Suprapubic skin (tissue), 4 donors: ENCODE data around the gene CISH. TPM values are rescaled to one million over a fixed set of nuclear protein-coding genes. Genes with fewer than 3 reads are reported as not detected.

Experiments used
- DNase-seq, 2 donors: peaks; one replicate each; pipeline ENCODE4 v3.0.0-alpha.2; 2019; ENCODE audit warnings: low spot score in 2 of 2
- H3K27ac ChIP-seq: fragments of 200-600 bp; sonication (generic); one replicate; pipeline ENCODE4 v1.5.1; 2019
- H3K27me3 ChIP-seq: fragments of 200-600 bp; sonication (generic); one replicate; pipeline ENCODE4 v1.5.1; 2019
- H3K36me3 ChIP-seq: fragments of 200-600 bp; sonication (generic); one replicate; pipeline ENCODE4 v1.5.1; 2019
- H3K4me1 ChIP-seq: fragments of 200-600 bp; sonication (generic); one replicate; pipeline ENCODE4 v1.5.1; 2019
- H3K4me3 ChIP-seq: fragments of 200-600 bp; sonication (generic); one replicate; pipeline ENCODE4 v1.5.1; 2019; ENCODE audit warnings: mild to moderate bottlenecking
- H3K9me3 ChIP-seq: fragments of 200-600 bp; sonication (generic); one replicate; pipeline ENCODE4 v1.5.1; 2019
- CTCF ChIP-seq, 2 donors: fragments of 200-600 bp in 1 of 2; fragments of 450-650 bp in 1 of 2; sonication (generic) in 1 of 2; IDR thresholded peaks; one replicate each; pipeline ENCODE4 v1.5.1; 2016 to 2019; ENCODE audit warnings: antibody characterized with exemption in 2 of 2, mild to moderate bottlenecking in 1 of 2, moderate library complexity in 1 of 2
- EP300 ChIP-seq: sonication (generic); formaldehyde crosslinking; IDR thresholded peaks from one replicate; pipeline ENCODE4 v1.6.1; 2017; ENCODE audit warnings: antibody characterized with exemption
- POLR2A ChIP-seq, 2 donors: fragments of 450-650 bp; IDR thresholded peaks; one replicate each; pipeline ENCODE4 v1.6.1; 2017; ENCODE audit warnings: antibody characterized with exemption in 2 of 2, mild to moderate bottlenecking in 2 of 2, moderate library complexity in 2 of 2
- POLR2AphosphoS5 ChIP-seq, 3 donors: sonication (generic); formaldehyde crosslinking; IDR thresholded peaks; one replicate each; pipeline ENCODE4 v1.6.1; 2017; ENCODE audit warnings: antibody characterized with exemption in 3 of 3
- WGBS: methylation state at CpG from one replicate; pipeline ENCODE4 v1.1.5; 2018; 5-methylcytosine and 5-hydroxymethylcytosine counted together
- total RNA-seq, 4 donors: library from RNA; depleted of rRNA; stranded (reverse); fragments of >200 nt; gene quantifications; one replicate each; pipeline ENCODE4 v1.1.0, GENCODE V29; 2016

Gene CISH
- total RNA-seq, 4 donors from 2014 or later, result 12.8 to 20.5 (median 14.7) TPM

GRCh38 chr3:50632450-50632849 is 20.9 kb upstream of the CISH start:
- no peaks in the 10 kb centered on the region for H3K36me3 ChIP-seq
- H3K4me1 ChIP-seq, result peaks cover 49% of the 10 kb centered on the region
- H3K27me3 ChIP-seq, result no peaks in the 10 kb centered on the region
- no peaks in the 10 kb centered on the region for H3K9me3 ChIP-seq
- no peak overlapping the region for H3K4me3 ChIP-seq
- WGBS, result 27% methylated on average over 5 of the region's 5 CpGs
- DNase-seq, result no peak
- H3K27ac ChIP-seq, result peak overlapping the region; percentile 25
- TF ChIP-seq CTCF (IDR thresholded peaks at IDR 0.05) (no peak), POLR2A (IDR thresholded peaks at IDR 0.05) (no peak), EP300 (no peak), POLR2AphosphoS5 (IDR thresholded peaks at IDR 0.05) (no peak)

DNA sequence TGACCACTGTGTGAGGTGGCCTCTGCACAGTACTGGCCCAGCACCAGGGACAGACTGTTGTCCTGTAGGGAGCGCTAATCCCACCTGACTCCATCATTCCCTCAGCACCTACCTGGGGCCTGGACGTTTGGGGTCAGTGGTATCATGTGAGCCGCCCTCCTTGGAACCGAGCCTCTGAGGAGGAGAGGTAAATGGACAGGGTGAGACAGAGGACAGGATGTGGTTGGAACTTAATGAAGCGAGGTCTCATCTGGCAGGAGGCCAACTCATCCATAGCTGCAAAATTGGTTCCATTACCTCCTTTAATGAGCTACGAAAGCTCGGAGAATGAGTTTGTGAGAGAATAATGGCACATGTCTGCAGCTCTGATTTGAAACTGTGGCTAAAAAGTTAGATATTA is 19.3 kb upstream of the CISH start:
- TF ChIP-seq POLR2AphosphoS5 (IDR thresholded peaks at IDR 0.05) (no peak), POLR2A (IDR thresholded peaks at IDR 0.05) (no peak), EP300 (no peak), CTCF (IDR thresholded peaks at IDR 0.05) (no peak)
- H3K9me3 ChIP-seq, result no peaks in the 10 kb centered on the region
- H3K27ac ChIP-seq, result no peak overlapping the region
- no peak for DNase-seq
- no peak overlapping the region for H3K4me3 ChIP-seq
- peaks cover 59% of the 10 kb centered on the region for H3K4me1 ChIP-seq
- H3K27me3 ChIP-seq, result no peaks in the 10 kb centered on the region
- no peaks in the 10 kb centered on the region for H3K36me3 ChIP-seq
- 72% methylated on average over 7 of the region's 7 CpGs for WGBS

- no peaks in the 10 kb centered on the region for H3K9me3 ChIP-seq
- no peak for DNase-seq
- H3K4me3 ChIP-seq, result no peak overlapping the region
- peaks cover 63% of the 10 kb centered on the region for H3K4me1 ChIP-seq
- no peaks in the 10 kb centered on the region for H3K36me3 ChIP-seq
- H3K27ac ChIP-seq, result no peak overlapping the region
- no peaks in the 10 kb centered on the region for H3K27me3 ChIP-seq
- WGBS, result 90% methylated on average over 4 of the region's 6 CpGs
- TF ChIP-seq POLR2A (IDR thresholded peaks at IDR 0.05) (no peak), CTCF (IDR thresholded peaks at IDR 0.05) (no peak), POLR2AphosphoS5 (IDR thresholded peaks at IDR 0.05) (no peak), EP300 (no peak)
These were observed 18.8 kb upstream of the CISH start for GRCh38 chr3:50630394-50630793.

DNA sequence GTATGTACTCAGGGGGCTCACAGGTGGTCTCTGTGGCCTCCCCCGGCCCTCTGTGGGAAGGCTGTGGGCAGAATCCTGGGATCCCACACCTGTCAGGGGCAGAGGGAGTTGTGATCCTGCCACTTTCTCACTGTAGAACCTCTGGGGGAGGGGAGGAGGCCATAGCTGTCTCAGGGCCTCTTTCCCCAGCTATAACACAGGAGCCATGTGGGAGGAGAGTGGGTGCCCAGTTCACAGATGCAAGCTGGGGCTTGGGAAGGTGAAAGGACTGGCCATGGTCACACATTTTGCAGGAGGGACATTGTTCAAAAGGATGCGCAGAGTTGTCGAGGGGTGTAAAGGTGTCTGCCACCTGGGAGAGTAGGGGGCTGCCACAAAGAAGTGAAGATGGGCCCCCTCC is 17.0 kb upstream of the CISH start:
- Histone ChIP-seq H3K4me1 (peaks cover 78% of the 10 kb centered on the region), H3K27ac (no peak overlapping the region), H3K4me3 (no peak overlapping the region), H3K27me3 (no peaks in the 10 kb centered on the region), H3K9me3 (no peaks in the 10 kb centered on the region), H3K36me3 (no peaks in the 10 kb centered on the region)
- TF ChIP-seq POLR2AphosphoS5 (IDR thresholded peaks at IDR 0.05) (no peak), CTCF (IDR thresholded peaks at IDR 0.05) (no peak), POLR2A (IDR thresholded peaks at IDR 0.05) (no peak), EP300 (no peak)
- 85% methylated on average over 3 of the region's 3 CpGs for WGBS
- no peak for DNase-seq

DNA sequence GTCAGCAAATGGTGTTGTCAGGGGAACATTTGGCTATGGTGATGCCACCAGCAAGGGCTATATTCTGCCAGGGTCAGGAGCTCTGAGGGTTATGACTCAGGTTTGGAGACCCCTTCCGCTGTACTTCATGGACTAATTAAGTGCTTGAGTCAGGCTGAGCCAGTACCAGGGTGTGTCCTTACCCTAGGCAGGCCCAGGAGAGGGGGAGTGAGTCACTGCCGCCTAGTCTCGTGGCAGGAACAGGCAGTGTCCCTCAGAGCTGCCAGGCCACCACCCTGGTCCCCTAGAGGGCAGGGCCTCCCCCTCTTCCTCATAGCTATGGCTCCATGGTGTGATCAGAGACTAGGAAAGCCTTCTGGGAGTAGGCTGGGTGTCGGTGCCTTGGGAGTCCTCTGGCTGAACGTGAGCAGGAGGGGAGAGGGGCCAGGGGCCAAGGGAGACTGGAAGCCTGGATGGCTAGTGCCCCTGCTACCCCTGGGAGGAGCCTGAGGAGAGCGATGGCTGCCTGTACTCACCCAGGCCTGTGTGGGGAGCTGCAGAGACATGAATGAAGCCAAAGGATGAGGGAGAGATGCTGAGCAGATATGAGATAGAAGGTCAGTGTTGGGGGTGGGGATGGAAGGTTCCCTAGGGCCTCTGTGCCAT is 16.0 kb upstream of the CISH start:
- Histone ChIP-seq H3K27ac (peak overlapping the region; percentile 47), H3K4me1 (peaks cover 81% of the 10 kb centered on the region), H3K36me3 (no peaks in the 10 kb centered on the region), H3K9me3 (no peaks in the 10 kb centered on the region), H3K4me3 (no peak overlapping the region), H3K27me3 (no peaks in the 10 kb centered on the region)
- DNase-seq, result no peak
- WGBS, result 54% methylated on average over 3 of the region's 6 CpGs
- TF ChIP-seq POLR2A (IDR thresholded peaks at IDR 0.05) (no peak), CTCF (IDR thresholded peaks at IDR 0.05) (peak in 1 of 2 donors; percentile 5)
